Left colon (tissue), 2 donors: ENCODE measurements around the gene C11orf54. TPM values are rescaled to one million over a fixed set of nuclear protein-coding genes. Genes with fewer than 3 reads are reported as not detected.
A peak's percentile ranks its signal among the peaks of the same experiment; 100 is the strongest.
"Not testable (repeated sequence)": the region's sequence is repeated elsewhere in the genome, so short reads cannot be mapped to it uniquely, and the experiment has no call there.

Source experiments
- ATAC-seq: fragments of 200-7000 bp; cut with Tn5 transposase; one replicate; pipeline ENCODE4 v1.9.1; 2020; ENCODE audit warnings: mild to moderate bottlenecking, moderate library complexity
- DNase-seq, 2 donors: peaks; one replicate each; pipeline ENCODE4 v3.0.0-alpha.2; 2020
- intact Hi-C, 2 donors: fragments of 100-400 bp; cut with DNase I in 1 of 2; cut with micrococcal nuclease in 1 of 2; formaldehyde crosslinking; loops; one replicate each; pipeline versions ENCODE4 v1.11.2 to v1.14.0; 2022; cut with DNase I, micrococcal nuclease
- total RNA-seq, 2 donors: library from RNA; stranded (reverse); fragmentation: NEBNext Ultra II Directional; extraction: Animal tissue kit (Norgen Biotek cat#: 25700); gene quantifications; one replicate each; pipeline ENCODE4 v1.2.1, GENCODE V29; 2021
- donor health status: DM: no; HTN: no; CAD: no.
- donor health status: DM: yes; HTN: yes; CAD: no.

Gene C11orf54
- total RNA-seq, 2 donors from 2014 or later: 52.7 to 61.4 TPM

- ATAC-seq (no peak), DNase-seq (no peak)
- intact Hi-C loops: no loop called here
Measured at GRCh38 chr11:93757301-93757700, 15.8 kb downstream of the C11orf54 start.

GRCh38 chr11:93757924-93758865, 16.7 kb downstream of the C11orf54 start:
- DNase-seq: no peak
- intact Hi-C loops: no loop called here
- ATAC-seq: no peak

GRCh38 chr11:93759123-93759522, 17.7 kb downstream of the C11orf54 start:
- DNase-seq, ATAC-seq, intact Hi-C loops: not testable (repeated sequence)

- DNase-seq: no peak
- no peak for ATAC-seq
- intact Hi-C loops: no loop called here
Measured at GRCh38 chr11:93761910-93762309, 20.4 kb downstream of the C11orf54 start.

GRCh38 chr11:93765551-93765950, 24.1 kb downstream of the C11orf54 start:
- intact Hi-C loops: no loop called here
- no peak for DNase-seq
- no peak for ATAC-seq

- intact Hi-C loops: no loop called here
- DNase-seq (no peak), ATAC-seq (no peak)
Measured at GRCh38 chr11:93766504-93766903, 25.0 kb downstream of the C11orf54 start.

GRCh38 chr11:93767018-93767417, 25.5 kb downstream of the C11orf54 start:
- no peak for DNase-seq
- intact Hi-C loops: no loop called here
- no peak for ATAC-seq

- ATAC-seq (no peak), DNase-seq (no peak)
- intact Hi-C loops: no loop called here
Measured at GRCh38 chr11:93770160-93770559, 28.7 kb downstream of the C11orf54 start.

GRCh38 chr11:93772123-93772522, 30.7 kb downstream of the C11orf54 start:
- ATAC-seq: no peak
- intact Hi-C loops: no loop called here
- no peak for DNase-seq

GRCh38 chr11:93773045-93773477, 31.6 kb downstream of the C11orf54 start:
- ATAC-seq (no peak), DNase-seq (no peak)
- intact Hi-C loops: no loop called here

- DNase-seq: no peak
- no peak for ATAC-seq
- intact Hi-C loops: no loop called here
Measured at GRCh38 chr11:93773601-93774200, 32.2 kb downstream of the C11orf54 start.

- DNase-seq, ATAC-seq, intact Hi-C loops: not testable (repeated sequence)
Measured at GRCh38 chr11:93774560-93774959, 33.1 kb downstream of the C11orf54 start.

GRCh38 chr11:93775289-93775688, 33.8 kb downstream of the C11orf54 start:
- intact Hi-C loops: no loop called here

GRCh38 chr11:93783362-93783761, 41.9 kb downstream of the C11orf54 start:
- ATAC-seq (no peak), DNase-seq (no peak)
- intact Hi-C loops: loop anchor here in 1 of 2 donors (5.0 kb wide), 1 partner anchor 41 kb away; the partner anchor contains the start of genes C11orf54 and TAF1D

More at GRCh38 chr11:93775289-93775688, 33.8 kb downstream of the C11orf54 start:
- ATAC-seq (no peak), DNase-seq (no peak)

GRCh38 chr11:93783765-93784144, 42.3 kb downstream of the C11orf54 start:
- intact Hi-C loops: loop anchor here in 1 of 2 donors (5.0 kb wide), 1 partner anchor 41 kb away; the partner anchor contains the start of genes C11orf54 and TAF1D
- DNase-seq: no peak
- peak; percentile 40 for ATAC-seq

GRCh38 chr11:93784145-93784934, 42.9 kb downstream of the C11orf54 start, which contains the start of gene MED17:
MED17 (plus strand) TSS chr11:93784282; CDS start chr11:93784514, 232 bp downstream.
- intact Hi-C loops: loop anchor here in 1 of 2 donors (5.0 kb wide), 1 partner anchor 42 kb away; the partner anchor contains the start of genes C11orf54 and TAF1D
- ATAC-seq (peak; percentile 99), DNase-seq (peak; percentile 92 to 94)

GRCh38 chr11:93784935-93785360, 43.5 kb downstream of the C11orf54 start:
- ATAC-seq (peak; percentile 26), DNase-seq (no peak)
- intact Hi-C loops: loop anchor here in 1 of 2 donors (5.0 kb wide), 1 partner anchor 43 kb away; the partner anchor contains the start of genes C11orf54 and TAF1D

GRCh38 chr11:93791493-93791892, 50.0 kb downstream of the C11orf54 start:
- intact Hi-C loops: loop anchor here in 1 of 2 donors (10.0 kb wide), 1 partner anchor 107 kb away; no protein-coding TSS in a partner anchor
- no peak for DNase-seq
- ATAC-seq: no peak
